HepG2 (cell line): ENCODE measurements around the gene SNX3. TPM values are rescaled to one million over a fixed set of nuclear protein-coding genes. Genes with fewer than 3 reads are reported as not detected.

Source experiments
- ATAC-seq: fragments of 200-7000 bp; cut with Tn5 transposase; 3 replicates; pipeline ENCODE4 v1.9.1; 2020; ENCODE audit warnings: mild to moderate bottlenecking, moderate library complexity
- BruUV-seq: library from RNA; stranded (reverse); fragments of 400-500 nt; replicated peaks from 2 replicates; lab custom pipeline; 2021; lab: Mats Ljungman, UMichigan
- CTCF ChIA-PET: fragments of 300-600 bp; formaldehyde crosslinking; extraction: SDS; loops from one replicate; lab custom pipeline; 2021; ENCODE audit warnings: low total read pairs, inconsistent platforms, low intra/inter-chr PET ratio; lab: Yijun Ruan, JAX
- POLR2A ChIA-PET: fragments of 350-600 bp; sonication (Branson Sonifier 250); formaldehyde crosslinking; loops from one replicate; lab custom pipeline; 2020; ENCODE audit warnings: antibody characterized with exemption, inconsistent platforms; lab: Yijun Ruan, JAX
- DNase-seq: peaks from one replicate; pipeline ENCODE4 v3.0.0-alpha.2; 2015; ENCODE audit warnings: low spot score
- FAIRE-seq: peaks from 3 replicates; lab custom pipeline; 2011; peaks lifted over from hg19 to GRCh38; lab: Jason Lieb, UNC
- H2AFZ ChIP-seq: one replicate; pipeline ENCODE4 v1.6.1; 2011; ENCODE audit warnings: low read length, inconsistent platforms
- H3K27ac ChIP-seq: fragments of 300-600 bp; 3 replicates; pipeline ENCODE4 v1.8.0; 2011; ENCODE audit warnings: mixed run types, mild to moderate bottlenecking, mixed read lengths, low read length, inconsistent platforms; ENCODE audit not compliant: insufficient read depth; ENCODE audit errors: extremely low read length
- H3K27me3 ChIP-seq, 2 experiments: fragments of 200-600 bp in 1 of 2; 2 replicates in 1 of 2; 3 replicates in 1 of 2; pipeline versions ENCODE4 v1.6.0 to v1.8.0; 2011; ENCODE audit warnings: low read length in 2 of 2, mild to moderate bottlenecking in 2 of 2, moderate library complexity in 2 of 2, inconsistent platforms in 1 of 2; ENCODE audit not compliant: insufficient read depth in 2 of 2, control insufficient read depth in 1 of 2
- H3K36me3 ChIP-seq, 2 experiments: fragments of 200-600 bp in 1 of 2; replicated peaks in 1 of 2; 2 replicates in 1 of 2; 3 replicates in 1 of 2; pipeline versions ENCODE4 v1.5.1 to v1.8.0; 2011; ENCODE audit warnings: low read length in 2 of 2, inconsistent platforms in 1 of 2; ENCODE audit not compliant: insufficient read depth in 2 of 2, control insufficient read depth in 1 of 2
- H3K4me1 ChIP-seq: 2 replicates; pipeline ENCODE4 v1.5.1; 2012; ENCODE audit warnings: low read length, inconsistent platforms; ENCODE audit not compliant: insufficient read depth
- H3K4me2 ChIP-seq: 2 replicates; pipeline ENCODE4 v1.6.0; 2011; ENCODE audit warnings: low read depth, low read length, inconsistent platforms
- H3K4me3 ChIP-seq, 3 experiments: fragments of 200-600 bp in 1 of 3; sonication (generic), shearing (Covaris generic) in 1 of 3; replicated peaks in 1 of 3; 2 replicates each; pipeline ENCODE4 v1.5.1; 2011 to 2016; ENCODE audit warnings: low read length in 3 of 3, inconsistent platforms in 2 of 3, low read depth in 2 of 3, mild to moderate bottlenecking in 2 of 3, control low read depth in 1 of 3, mixed read lengths in 1 of 3; ENCODE audit not compliant: insufficient read depth in 1 of 3
- H3K79me2 ChIP-seq: one replicate; pipeline ENCODE4 v1.6.1; 2011; ENCODE audit warnings: low read length, inconsistent platforms; ENCODE audit not compliant: insufficient read depth
- H3K9ac ChIP-seq: 2 replicates; pipeline ENCODE4 v1.6.0; 2011; ENCODE audit warnings: mild to moderate bottlenecking, low read depth, low read length, inconsistent platforms; ENCODE audit not compliant: insufficient read depth
- H3K9me3 ChIP-seq: 2 replicates; pipeline ENCODE4 v1.5.1; 2012; ENCODE audit warnings: mild to moderate bottlenecking, low read length
- H4K20me1 ChIP-seq: 2 replicates; pipeline ENCODE4 v1.6.0; 2011; ENCODE audit warnings: inconsistent platforms, mild to moderate bottlenecking, low read length, moderate library complexity; ENCODE audit not compliant: insufficient read depth
- ADNP ChIP-seq: sonication (generic); formaldehyde crosslinking; IDR thresholded peaks from 2 replicates; pipeline ENCODE4 v1.4.0; 2020; ENCODE audit warnings: missing genetic modification reagents
- AHR ChIP-seq: IDR thresholded peaks from 2 replicates; pipeline ENCODE4 v1.6.1; 2018; ENCODE audit warnings: missing genetic modification reagents, missing compliant biosample characterization
- EEA1 ChIP-seq: sonication (generic); formaldehyde crosslinking; IDR thresholded peaks from 2 replicates; pipeline ENCODE4 v1.5.1; 2020; ENCODE audit warnings: mild to moderate bottlenecking, missing genetic modification reagents, borderline replicate concordance
- FOXA1 ChIP-seq, 2 experiments: fragments of 450-650 bp in 1 of 2; sonication (generic) in 1 of 2; formaldehyde crosslinking in 1 of 2; IDR thresholded peaks; 2 replicates each; pipeline versions ENCODE4 v1.4.0 to v1.6.1; 2016 to 2020; ENCODE audit warnings: missing genetic modification reagents in 1 of 2
- HMGA1 ChIP-seq: sonication (generic); formaldehyde crosslinking; conservative IDR thresholded peaks from 2 replicates; pipeline ENCODE4 v1.4.0; 2020; ENCODE audit warnings: missing genetic modification reagents
- KAT2B ChIP-seq: fragments of 150-350 bp; IDR thresholded peaks from 2 replicates; pipeline ENCODE4 v1.6.1; 2014; ENCODE audit warnings: low read depth, low read length, borderline replicate concordance
- KLF13 ChIP-seq: sonication (generic); formaldehyde crosslinking; IDR thresholded peaks from 2 replicates; pipeline ENCODE4 v1.4.0; 2020; ENCODE audit warnings: mild to moderate bottlenecking, missing genetic modification reagents
- MLLT10 ChIP-seq: sonication (generic); formaldehyde crosslinking; IDR thresholded peaks from 2 replicates; pipeline ENCODE4 v1.4.0; 2020; ENCODE audit warnings: missing genetic modification reagents
- NAIF1 ChIP-seq: sonication (generic); formaldehyde crosslinking; IDR thresholded peaks from 2 replicates; pipeline ENCODE4 v1.5.0; 2020; ENCODE audit warnings: mild to moderate bottlenecking, missing genetic modification reagents, borderline replicate concordance
- PAF1 ChIP-seq: IDR thresholded peaks from 2 replicates; pipeline ENCODE4 v1.6.1; 2016; ENCODE audit warnings: missing genetic modification reagents, missing compliant biosample characterization
- SUZ12 ChIP-seq: fragments of 150-350 bp; IDR thresholded peaks from 2 replicates; pipeline ENCODE4 v1.6.1; 2014; ENCODE audit warnings: low read depth, low read length
- UBTF ChIP-seq: sonication (generic); formaldehyde crosslinking; IDR thresholded peaks from 2 replicates; pipeline ENCODE4 v1.4.0; 2020; ENCODE audit warnings: mild to moderate bottlenecking, missing genetic modification reagents
- ZFP90 ChIP-seq: sonication (generic); formaldehyde crosslinking; IDR thresholded peaks from 2 replicates; pipeline ENCODE4 v1.8.0; 2022; ENCODE audit warnings: missing genetic modification reagents, mild to moderate bottlenecking, inconsistent platforms, borderline replicate concordance
- ZKSCAN8 ChIP-seq: IDR thresholded peaks from 2 replicates; pipeline ENCODE4 v1.6.1; 2016; ENCODE audit warnings: borderline replicate concordance, missing genetic modification reagents, missing compliant biosample characterization
- ZNF121 ChIP-seq: sonication (generic); formaldehyde crosslinking; IDR thresholded peaks from 2 replicates; pipeline ENCODE4 v1.5.0; 2020; ENCODE audit warnings: mild to moderate bottlenecking, missing genetic modification reagents
- ZNF335 ChIP-seq: sonication (generic); formaldehyde crosslinking; IDR thresholded peaks from 2 replicates; pipeline ENCODE4 v1.4.0; 2020; ENCODE audit warnings: missing genetic modification reagents
- ZSCAN29 ChIP-seq: sonication (generic); formaldehyde crosslinking; conservative IDR thresholded peaks from 2 replicates; pipeline ENCODE4 v1.4.0; 2020; ENCODE audit warnings: mild to moderate bottlenecking, missing genetic modification reagents
- in situ Hi-C: cut with HindIII; loops from 2 replicates; pipeline ENCODE4 v1.10.0; 2017; ENCODE audit warnings: low pct_unique_long_range_greater_than_20kb; ENCODE audit not compliant: extremely low pct_ligation_motif_present
- intact Hi-C: fragments of 100-400 bp; cut with micrococcal nuclease; formaldehyde crosslinking; loops from one replicate; pipeline ENCODE4 v1.10.0; 2022; ENCODE audit not compliant: unreplicated experiment
- polyA plus RNA-seq, 8 experiments: library from polyadenylated mRNA; depleted of rRNA in 3 of 8; stranded (reverse) in 7 of 8; unstranded in 1 of 8; fragments of >200 nt; fragmentation: Illumina TruSeq in 4 of 8; extraction: Trizol in 4 of 8; gene quantifications; 2 replicates each; pipeline versions ENCODE4 v1.2.1 to v1.2.3, GENCODE V29; 2011 to 2016; ENCODE audit warnings: low read depth in 4 of 8, missing spikeins in 1 of 8, mixed read lengths in 1 of 8; ENCODE audit not compliant: insufficient read depth in 1 of 8
- total RNA-seq, 5 experiments: library from RNA; depleted of rRNA; stranded (reverse); fragments of >200 nt; fragmentation: Illumina TruSeq; extraction: Trizol; gene quantifications; 2 replicates each; pipeline ENCODE4 v1.2.3, GENCODE V29; 2016; ENCODE audit warnings: low read depth in 1 of 5
- TF ChIP-seq, protein P1 (sequence below): sonication (generic); formaldehyde crosslinking; IDR thresholded peaks from 2 replicates; pipeline ENCODE4 v1.5.0; 2020; ENCODE audit warnings: mild to moderate bottlenecking, missing genetic modification reagents
- TF ChIP-seq, protein P2 (sequence below): sonication (generic); formaldehyde crosslinking; IDR thresholded peaks from 2 replicates; pipeline ENCODE4 v1.5.0; 2020; ENCODE audit warnings: missing genetic modification reagents, mild to moderate bottlenecking, borderline replicate concordance

Gene SNX3
- total and polyA plus RNA-seq, 2 of the 13 experiments (the other 11 are each of a cell fraction or from before 2014, with no cell fraction given): 84.9 to 226 TPM

DNA sequence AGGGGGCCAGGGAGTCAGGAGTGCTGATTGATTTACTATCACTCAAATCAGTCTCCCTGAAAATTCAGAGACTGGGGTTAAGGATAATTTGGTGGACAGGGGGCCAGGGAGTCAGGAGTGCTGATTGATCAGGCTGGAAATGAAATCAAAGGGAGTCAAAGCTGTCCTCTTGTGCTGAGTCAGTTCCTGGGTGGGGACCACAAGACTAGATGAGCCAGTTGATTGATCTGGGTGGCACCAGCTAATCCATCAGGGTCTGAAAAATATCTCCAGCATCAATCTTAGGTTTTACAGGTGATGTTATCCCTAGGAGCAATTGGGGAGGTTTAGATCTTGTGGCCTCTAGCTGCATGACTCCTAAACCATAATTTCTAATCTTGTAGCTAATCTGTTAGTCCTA lies 27.9 kb upstream of the SNX3 start:
- TF ChIP-seq, protein P1, sequence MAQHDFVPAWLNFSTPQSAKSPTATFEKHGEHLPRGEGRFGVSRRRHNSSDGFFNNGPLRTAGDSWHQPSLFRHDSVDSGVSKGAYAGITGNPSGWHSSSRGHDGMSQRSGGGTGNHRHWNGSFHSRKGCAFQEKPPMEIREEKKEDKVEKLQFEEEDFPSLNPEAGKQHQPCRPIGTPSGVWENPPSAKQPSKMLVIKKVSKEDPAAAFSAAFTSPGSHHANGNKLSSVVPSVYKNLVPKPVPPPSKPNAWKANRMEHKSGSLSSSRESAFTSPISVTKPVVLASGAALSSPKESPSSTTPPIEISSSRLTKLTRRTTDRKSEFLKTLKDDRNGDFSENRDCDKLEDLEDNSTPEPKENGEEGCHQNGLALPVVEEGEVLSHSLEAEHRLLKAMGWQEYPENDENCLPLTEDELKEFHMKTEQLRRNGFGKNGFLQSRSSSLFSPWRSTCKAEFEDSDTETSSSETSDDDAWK (CRISPR knock-in tag): no peak
- TF ChIP-seq ADNP (CRISPR knock-in tag) (no peak), KLF13 (CRISPR knock-in tag) (no peak), ZKSCAN8 (no peak), ZSCAN29 (no peak), ZFP90 (CRISPR knock-in tag) (no peak), ZNF335 (CRISPR knock-in tag) (no peak), MLLT10 (no peak), HMGA1 (CRISPR knock-in tag) (no peak), KAT2B (no peak), NAIF1 (CRISPR knock-in tag) (no peak), SUZ12 (no peak), AHR (CRISPR knock-in tag) (no peak), EEA1 (CRISPR knock-in tag) (no peak), FOXA1 (IDR thresholded peaks at IDR 0.05) (no peak), FOXA1 (CRISPR knock-in tag; IDR thresholded peaks at IDR 0.05) (no peak), ZNF121 (CRISPR knock-in tag) (no peak), UBTF (CRISPR knock-in tag) (no peak), PAF1 (no peak)
- TF ChIP-seq, protein P2, sequence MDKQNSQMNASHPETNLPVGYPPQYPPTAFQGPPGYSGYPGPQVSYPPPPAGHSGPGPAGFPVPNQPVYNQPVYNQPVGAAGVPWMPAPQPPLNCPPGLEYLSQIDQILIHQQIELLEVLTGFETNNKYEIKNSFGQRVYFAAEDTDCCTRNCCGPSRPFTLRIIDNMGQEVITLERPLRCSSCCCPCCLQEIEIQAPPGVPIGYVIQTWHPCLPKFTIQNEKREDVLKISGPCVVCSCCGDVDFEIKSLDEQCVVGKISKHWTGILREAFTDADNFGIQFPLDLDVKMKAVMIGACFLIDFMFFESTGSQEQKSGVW (CRISPR knock-in tag): no peak
- in situ Hi-C loops (no loop called here), intact Hi-C loops (no loop called here)
- BruUV-seq: no TSS peak
- Histone ChIP-seq H3K4me3 (no peak overlapping the region), H3K4me2 (no peak overlapping the region), H3K9me3 (no peaks in the 10 kb centered on the region), H3K27me3 (no peaks in the 10 kb centered on the region), H2AFZ (no peak overlapping the region), H3K36me3 (no peaks in the 10 kb centered on the region), H3K79me2 (no peaks in the 10 kb centered on the region), H3K27ac (no peak overlapping the region), H3K9ac (no peak overlapping the region), H4K20me1 (no peaks in the 10 kb centered on the region), H3K4me1 (no peaks in the 10 kb centered on the region)
- CTCF ChIA-PET: no interaction called here
- ATAC-seq: no peak
- no peak for FAIRE-seq
- POLR2A ChIA-PET: no interaction called here
- no peak for DNase-seq
